AG09309 (cell line): Measurements from ENCODE around the gene APOL1.

Experiments used
- DNase-seq: peaks from one replicate; pipeline ENCODE4 v3.0.0-alpha.2; 2010; ENCODE audit warnings: low read depth
- H3K4me3 ChIP-seq: 2 replicates; pipeline ENCODE4 v1.5.1; 2011; ENCODE audit warnings: mild to moderate bottlenecking, low read depth, low read length, moderate library complexity; ENCODE audit not compliant: control insufficient read depth
- TF ChIP-seq, protein P1 (sequence below): IDR thresholded peaks from 2 replicates; pipeline ENCODE4 v1.5.1; 2011; ENCODE audit warnings: mild to moderate bottlenecking, low read depth, low read length, inconsistent platforms; ENCODE audit not compliant: insufficient read depth, control insufficient read depth; ENCODE audit errors: missing control alignments

The APOL1 gene

DNA sequence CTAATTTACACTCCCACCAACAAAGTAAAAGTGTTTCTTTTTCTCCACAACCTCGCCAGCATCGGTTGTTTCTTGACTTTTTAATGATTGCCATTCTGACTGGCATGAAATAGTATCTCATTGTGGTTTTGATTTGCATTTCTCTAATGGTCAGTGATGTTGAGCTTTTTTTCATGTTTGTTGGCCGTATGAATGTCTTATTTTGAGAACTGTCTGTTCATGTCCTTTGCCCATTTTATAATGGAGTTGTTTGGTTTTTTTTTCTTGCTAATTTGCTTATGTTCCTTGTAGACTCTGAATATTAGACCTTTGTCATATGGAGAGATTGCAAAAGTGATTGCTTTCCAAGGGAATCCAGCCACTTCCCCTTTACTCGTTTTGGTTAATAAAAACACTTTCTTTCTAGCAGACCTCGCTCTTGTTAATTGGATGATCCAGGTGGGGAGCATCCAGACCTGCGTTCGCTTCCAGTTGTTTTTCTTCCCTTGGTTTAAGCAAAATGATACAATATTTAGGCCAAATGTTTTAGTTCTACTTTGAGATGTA is 34.2 kb upstream of the APOL1 start:
- TF ChIP-seq, protein P1, sequence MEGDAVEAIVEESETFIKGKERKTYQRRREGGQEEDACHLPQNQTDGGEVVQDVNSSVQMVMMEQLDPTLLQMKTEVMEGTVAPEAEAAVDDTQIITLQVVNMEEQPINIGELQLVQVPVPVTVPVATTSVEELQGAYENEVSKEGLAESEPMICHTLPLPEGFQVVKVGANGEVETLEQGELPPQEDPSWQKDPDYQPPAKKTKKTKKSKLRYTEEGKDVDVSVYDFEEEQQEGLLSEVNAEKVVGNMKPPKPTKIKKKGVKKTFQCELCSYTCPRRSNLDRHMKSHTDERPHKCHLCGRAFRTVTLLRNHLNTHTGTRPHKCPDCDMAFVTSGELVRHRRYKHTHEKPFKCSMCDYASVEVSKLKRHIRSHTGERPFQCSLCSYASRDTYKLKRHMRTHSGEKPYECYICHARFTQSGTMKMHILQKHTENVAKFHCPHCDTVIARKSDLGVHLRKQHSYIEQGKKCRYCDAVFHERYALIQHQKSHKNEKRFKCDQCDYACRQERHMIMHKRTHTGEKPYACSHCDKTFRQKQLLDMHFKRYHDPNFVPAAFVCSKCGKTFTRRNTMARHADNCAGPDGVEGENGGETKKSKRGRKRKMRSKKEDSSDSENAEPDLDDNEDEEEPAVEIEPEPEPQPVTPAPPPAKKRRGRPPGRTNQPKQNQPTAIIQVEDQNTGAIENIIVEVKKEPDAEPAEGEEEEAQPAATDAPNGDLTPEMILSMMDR: no peak
- no peak overlapping the region for H3K4me3 ChIP-seq
- no peak for DNase-seq

DNA sequence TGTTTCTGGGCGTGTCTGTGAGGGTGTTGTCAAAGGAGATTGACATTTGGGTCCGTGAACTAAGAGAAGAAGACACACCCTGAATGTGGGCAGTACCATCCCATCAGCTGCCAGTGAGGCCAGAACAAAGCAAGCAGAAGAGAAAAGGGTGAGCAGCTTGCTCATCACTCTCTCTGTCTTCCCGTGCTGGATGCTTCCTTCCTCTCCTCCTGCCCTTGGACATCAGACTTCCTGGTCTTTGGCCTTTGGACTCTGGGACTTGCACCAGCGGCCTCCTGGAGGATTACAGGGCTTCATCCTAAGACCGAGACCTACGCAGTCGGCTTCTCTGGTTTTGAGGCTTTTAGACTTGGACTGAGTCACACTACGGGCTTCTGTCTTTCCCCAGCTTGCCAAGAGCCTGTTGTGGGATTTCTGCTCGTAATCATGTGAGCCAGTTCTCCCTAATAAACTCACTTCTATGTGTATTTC is 32.4 kb upstream of the APOL1 start:
- TF ChIP-seq, protein P1: no peak
- H3K4me3 ChIP-seq: no peak overlapping the region; the same call in 1 of the 2 replicates
- DNase-seq: no peak

DNA sequence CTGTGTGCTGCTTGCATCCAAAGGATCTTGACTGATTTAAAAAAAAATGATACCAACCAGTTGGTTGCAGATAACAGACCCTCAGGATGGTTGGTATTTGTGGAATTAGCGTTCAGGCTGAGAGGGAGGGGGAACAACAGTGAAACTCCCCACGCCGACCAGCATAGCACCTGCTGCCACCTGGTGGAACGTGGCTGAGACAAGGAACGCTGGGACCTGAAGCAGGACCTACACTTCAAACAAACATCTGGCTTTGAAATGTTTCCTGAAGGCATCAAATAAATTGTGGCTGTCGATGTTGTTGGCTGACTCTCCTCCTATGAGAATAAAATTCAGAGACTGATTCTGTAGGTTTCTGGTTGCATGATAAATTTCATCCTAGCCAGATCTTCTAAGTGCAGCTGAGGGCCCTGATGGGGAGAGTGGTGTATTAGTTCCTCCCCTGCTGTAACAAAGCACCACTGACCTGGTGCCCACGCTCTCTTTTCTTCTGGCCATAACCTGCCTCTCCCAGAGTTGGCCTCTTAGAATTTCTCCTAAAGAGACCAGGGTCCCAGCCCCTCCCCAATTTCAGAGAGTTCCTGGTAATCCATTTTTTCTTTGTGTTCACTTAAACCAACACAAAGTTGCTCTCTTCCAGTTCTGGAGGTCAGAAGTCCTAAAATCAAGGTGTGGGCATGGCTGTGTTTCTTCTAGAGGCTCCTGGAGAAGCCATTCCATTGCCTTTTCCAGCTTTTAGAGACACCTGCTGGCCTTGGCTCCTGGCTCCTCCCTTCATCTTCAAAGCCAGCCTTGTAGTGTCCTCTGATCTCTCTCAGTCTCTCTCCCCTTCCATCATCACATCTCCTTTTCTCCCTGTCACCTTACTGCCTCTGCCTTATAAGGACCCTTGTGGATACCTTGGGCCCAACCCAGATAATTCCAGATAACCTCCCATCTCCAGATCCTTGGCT is 30.9 kb upstream of the APOL1 start:
- DNase-seq: no peak
- no peak overlapping the region for H3K4me3 ChIP-seq
- TF ChIP-seq, protein P1: peak; percentile 54

DNA sequence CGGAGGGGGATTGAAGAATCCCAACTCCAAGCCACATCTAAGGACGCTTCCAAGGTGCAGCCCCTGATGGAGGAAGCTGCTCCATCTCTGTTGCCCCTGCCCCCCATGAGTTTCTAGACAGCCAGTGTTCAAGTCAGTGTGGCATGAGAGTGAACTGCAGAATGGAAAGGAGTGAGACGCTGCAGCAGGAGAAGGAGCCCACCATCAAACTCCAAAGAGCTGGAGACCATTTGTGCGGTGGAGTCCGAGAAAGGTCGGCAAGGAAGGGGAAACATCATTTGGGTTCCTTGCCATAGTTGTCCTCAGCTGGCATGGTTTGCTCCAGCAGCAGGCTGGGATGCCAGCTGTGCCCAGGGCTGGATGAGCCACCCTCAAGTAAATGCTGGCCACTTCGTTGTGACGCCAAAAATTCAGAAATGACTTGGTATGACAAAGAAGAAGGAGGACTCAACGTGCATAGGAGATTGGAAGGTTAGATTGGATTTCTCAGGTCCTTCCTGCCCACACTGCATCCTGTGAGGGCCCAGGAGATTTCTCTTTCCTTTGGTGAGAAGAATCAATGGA is 30.0 kb upstream of the APOL1 start:
- no peak for DNase-seq
- TF ChIP-seq, protein P1: no peak
- H3K4me3 ChIP-seq: no peak overlapping the region

DNA sequence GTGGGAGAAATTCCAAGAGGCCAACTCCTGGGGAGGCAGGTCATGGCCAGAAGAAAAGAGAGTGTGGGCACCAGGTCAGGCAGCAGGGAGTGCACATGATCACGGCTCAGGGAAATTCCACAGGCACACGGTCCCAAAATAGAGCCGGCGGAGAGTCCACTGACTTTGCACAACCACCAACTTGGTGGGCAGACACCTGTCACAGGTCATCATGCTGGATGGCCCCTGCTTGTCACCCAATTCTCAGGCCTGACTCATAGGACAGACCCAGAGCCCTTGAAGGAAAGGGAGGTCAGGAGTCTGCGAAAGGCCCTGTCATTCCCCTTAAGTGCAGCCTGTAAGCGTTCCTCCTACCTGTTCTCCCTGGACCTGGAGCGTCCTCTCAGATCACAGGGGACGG is 29.4 kb upstream of the APOL1 start:
- DNase-seq: no peak
- H3K4me3 ChIP-seq: no peak overlapping the region
- TF ChIP-seq, protein P1: no peak

DNA sequence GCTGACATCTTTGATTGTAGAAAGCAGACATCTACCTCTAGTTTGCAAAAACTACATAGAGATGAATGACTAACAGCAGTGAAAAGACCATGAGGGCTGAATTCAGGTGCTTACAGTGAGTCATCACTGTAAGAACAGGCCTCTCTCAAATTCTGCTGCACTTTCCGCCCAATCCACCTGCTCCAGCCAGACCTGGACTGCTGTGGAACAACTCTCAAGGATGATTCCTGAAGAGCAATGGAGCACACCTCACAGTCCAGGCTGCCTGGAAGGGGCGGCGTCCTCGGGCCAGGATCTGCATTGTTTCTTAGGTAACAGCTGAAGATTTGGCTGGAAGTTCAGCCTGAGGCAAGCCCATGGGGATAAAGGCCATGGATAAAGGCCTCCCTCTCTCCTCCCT is 28.7 kb upstream of the APOL1 start:
- no peak overlapping the region for H3K4me3 ChIP-seq
- DNase-seq: no peak
- TF ChIP-seq, protein P1: no peak
